H1 (cell line): ENCODE results near the gene NCOA1. TPM values are rescaled to one million over a fixed set of nuclear protein-coding genes. Genes with fewer than 3 reads are reported as not detected.

ENCODE experiments used
- EP300 ChIP-seq, 2 experiments: IDR thresholded peaks; 1 replicate in 1 of 2; 2 replicates in 1 of 2; pipeline ENCODE4 v1.6.1; 2011 to 2012; ENCODE audit warnings: low read depth in 2 of 2, low read length in 2 of 2, mild to moderate bottlenecking in 2 of 2, borderline replicate concordance in 1 of 2, inconsistent platforms in 1 of 2, moderate library complexity in 1 of 2
- TCF12 ChIP-seq: IDR thresholded peaks from 2 replicates; pipeline ENCODE4 v1.6.1; 2011; ENCODE audit warnings: low read depth, mild to moderate bottlenecking, low read length
- polyA plus RNA-seq, 7 experiments: library from polyadenylated mRNA; depleted of rRNA in 3 of 7; stranded (reverse) in 5 of 7; unstranded in 2 of 7; fragments of >200 nt in 5 of 7; fragments of 200-250 nt in 2 of 7; gene quantifications; 1 replicate in 5 of 7; 2 replicates in 1 of 7; 4 replicates in 1 of 7; pipeline versions ENCODE4 v1.2.1 to v1.2.3, GENCODE V29; 2011 to 2013; ENCODE audit warnings: missing spikeins in 2 of 7, mixed read lengths in 2 of 7
- total RNA-seq: library from RNA; stranded (reverse); fragmentation: NEBNext Ultra II Directional; extraction: Animal tissue kit (Norgen Biotek cat#: 25700); gene quantifications from 2 replicates; pipeline ENCODE4 v1.2.1, GENCODE V29; 2021

NCOA1 gene
- total and polyA plus RNA-seq, 2 of the 8 experiments (the other 6 are each of a cell fraction or from before 2014, with no cell fraction given): 12.8 to 17.9 TPM

DNA sequence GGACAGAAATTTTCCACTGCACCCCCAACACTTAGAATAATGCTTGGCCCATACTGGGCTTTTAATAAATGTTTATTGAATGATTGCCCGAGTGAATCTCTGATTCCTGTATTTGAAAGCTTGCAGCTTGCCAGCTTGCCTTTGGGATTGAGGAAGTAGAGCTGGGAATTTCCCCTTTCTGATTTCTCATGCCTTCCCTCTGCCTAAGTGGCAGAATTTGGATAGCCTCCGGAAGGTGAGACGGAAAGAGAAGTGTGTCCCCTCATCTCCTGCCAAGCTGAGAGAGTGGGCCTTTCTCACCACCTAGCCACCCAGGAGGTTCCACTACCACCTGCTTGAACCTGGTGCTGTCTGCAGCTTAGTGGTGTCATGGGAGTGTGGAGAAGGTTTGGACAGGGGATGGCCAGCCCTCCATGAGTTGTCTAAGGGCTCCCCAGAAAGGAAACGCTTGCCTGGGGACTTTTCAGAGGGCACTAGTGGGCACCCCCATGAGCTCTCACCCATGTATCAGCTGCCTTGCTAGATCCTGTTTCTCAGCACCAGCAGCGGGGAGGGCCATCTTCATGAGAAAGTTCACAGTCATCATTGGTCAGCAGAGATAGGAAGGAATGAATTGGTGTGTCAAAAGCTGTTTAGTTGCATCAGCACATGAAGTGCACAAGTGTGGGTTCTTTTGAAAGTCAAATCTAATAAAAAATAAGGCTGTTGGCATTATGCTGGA, 8.6 kb upstream of the NCOA1 start (continued):
- TF ChIP-seq TCF12 (no peak), EP300 (IDR thresholded peaks at IDR 0.05; ENCODE audit: borderline replicate concordance in 1 of 2, low read depth in 2 of 2, low read length in 2 of 2) (no peak)
